Liver (tissue), 9 donors: ENCODE measurements around the gene CUL2. TPM values are rescaled to one million over a fixed set of nuclear protein-coding genes. Genes with fewer than 3 reads are reported as not detected.

Source experiments
- DNase-seq: peaks from one replicate; pipeline ENCODE4 v3.0.0-alpha.2; 2017; ENCODE audit warnings: low spot score
- H3K27ac ChIP-seq, 2 donors: one replicate each; pipeline ENCODE4 v1.7.0; 2013; ENCODE audit warnings: inconsistent platforms in 2 of 2, low read length in 2 of 2, control low read depth in 1 of 2, low read depth in 1 of 2, mild to moderate bottlenecking in 1 of 2
- H3K27me3 ChIP-seq, 4 donors: one replicate each; pipeline versions ENCODE4 v1.6.1 to v1.7.0; 2013; ENCODE audit warnings: low read length in 3 of 4, inconsistent platforms in 1 of 4, mild to moderate bottlenecking in 1 of 4, moderate library complexity in 1 of 4; ENCODE audit not compliant: control insufficient read depth in 4 of 4, insufficient read depth in 4 of 4
- H3K36me3 ChIP-seq, 4 donors: one replicate each; pipeline versions ENCODE4 v1.6.1 to v1.7.0; 2013; ENCODE audit warnings: low read length in 3 of 4, mild to moderate bottlenecking in 3 of 4, low read depth in 1 of 4, moderate library complexity in 1 of 4; ENCODE audit not compliant: control insufficient read depth in 4 of 4, insufficient read depth in 3 of 4
- H3K4me1 ChIP-seq, 4 donors: one replicate each; pipeline versions ENCODE4 v1.6.1 to v1.7.0; 2013; ENCODE audit warnings: low read length in 3 of 4, mild to moderate bottlenecking in 3 of 4, moderate library complexity in 1 of 4; ENCODE audit not compliant: control insufficient read depth in 4 of 4, insufficient read depth in 4 of 4
- H3K4me3 ChIP-seq, 3 donors: one replicate each; pipeline versions ENCODE4 v1.6.1 to v1.7.0; 2013; ENCODE audit warnings: low read length in 3 of 3, control low read depth in 1 of 3, low read depth in 1 of 3, mild to moderate bottlenecking in 1 of 3
- H3K9ac ChIP-seq, 2 donors: one replicate each; pipeline ENCODE4 v1.7.0; 2013; ENCODE audit warnings: low read length in 2 of 2, mild to moderate bottlenecking in 2 of 2, moderate library complexity in 2 of 2, control low read depth in 1 of 2, low read depth in 1 of 2
- H3K9me3 ChIP-seq, 4 donors: one replicate each; pipeline versions ENCODE4 v1.6.1 to v1.7.0; 2013; ENCODE audit warnings: low read length in 3 of 4; ENCODE audit not compliant: control insufficient read depth in 4 of 4
- ATF3 ChIP-seq: IDR thresholded peaks from 2 replicates; pipeline ENCODE4 v1.6.1; 2016; ENCODE audit warnings: antibody characterized with exemption
- CTCF ChIP-seq: fragments of 150-350 bp; IDR thresholded peaks from 2 replicates; pipeline ENCODE4 v1.5.1; 2017; ENCODE audit warnings: improper control_type of control experiment, low read depth, low read length; ENCODE audit not compliant: missing input control
- EGR1 ChIP-seq, 2 donors: IDR thresholded peaks; 2 replicates each; pipeline ENCODE4 v1.6.1; 2016 to 2018; ENCODE audit warnings: antibody characterized with exemption in 2 of 2, low read depth in 2 of 2
- FOXA1 ChIP-seq: IDR thresholded peaks from 2 replicates; pipeline ENCODE4 v1.6.1; 2016; ENCODE audit warnings: antibody characterized with exemption
- FOXA2 ChIP-seq: IDR thresholded peaks from 2 replicates; pipeline ENCODE4 v1.6.1; 2016; ENCODE audit warnings: antibody characterized with exemption
- GABPA ChIP-seq, 2 donors: IDR thresholded peaks in 1 of 2; conservative IDR thresholded peaks in 1 of 2; 2 replicates each; pipeline ENCODE4 v1.6.1; 2016; ENCODE audit warnings: antibody characterized with exemption in 2 of 2, mild to moderate bottlenecking in 1 of 2, moderate library complexity in 1 of 2
- HNF4A ChIP-seq, 2 donors: conservative IDR thresholded peaks; 2 replicates each; pipeline ENCODE4 v1.6.1; 2016; ENCODE audit warnings: antibody characterized with exemption in 2 of 2, mild to moderate bottlenecking in 2 of 2
- HNF4G ChIP-seq: IDR thresholded peaks from 2 replicates; pipeline ENCODE4 v1.6.1; 2016; ENCODE audit warnings: antibody characterized with exemption
- JUND ChIP-seq, 2 donors: IDR thresholded peaks; 2 replicates each; pipeline ENCODE4 v1.6.1; 2016; ENCODE audit warnings: antibody characterized with exemption in 2 of 2
- NR2F2 ChIP-seq: IDR thresholded peaks from 2 replicates; pipeline ENCODE4 v1.6.1; 2016; ENCODE audit warnings: antibody characterized with exemption
- RAD21 ChIP-seq, 2 donors: IDR thresholded peaks; 2 replicates each; pipeline ENCODE4 v1.6.1; 2016; ENCODE audit warnings: antibody characterized with exemption in 2 of 2, mild to moderate bottlenecking in 2 of 2
- RXRA ChIP-seq, 2 donors: IDR thresholded peaks; 2 replicates each; pipeline ENCODE4 v1.6.1; 2017 to 2018; ENCODE audit warnings: antibody characterized with exemption in 2 of 2, mild to moderate bottlenecking in 1 of 2
- SP1 ChIP-seq: IDR thresholded peaks from 2 replicates; pipeline ENCODE4 v1.6.1; 2018; ENCODE audit warnings: antibody characterized with exemption, mild to moderate bottlenecking
- TAF1 ChIP-seq: conservative IDR thresholded peaks from 2 replicates; pipeline ENCODE4 v1.6.1; 2016; ENCODE audit warnings: antibody characterized with exemption, mild to moderate bottlenecking
- YY1 ChIP-seq: IDR thresholded peaks from 2 replicates; pipeline ENCODE4 v1.6.1; 2016; ENCODE audit warnings: antibody characterized with exemption, mild to moderate bottlenecking
- WGBS: extraction: QIAGEN DNeasy Blood & Tissue Kit; methylation state at CpG from one replicate; pipeline ENCODE4 v1.1.7; 2013; 5-methylcytosine and 5-hydroxymethylcytosine counted together
- polyA plus RNA-seq, 2 donors: library from polyadenylated mRNA; stranded (reverse) in 1 of 2; unstranded in 1 of 2; fragments of 200-250 nt in 1 of 2; fragments of >200 nt in 1 of 2; fragmentation: Nextera tagmentation in 1 of 2; extraction: Ambion mirVana in 1 of 2; gene quantifications; one replicate each; pipeline versions ENCODE4 v1.2.1 to v1.2.3, GENCODE V29; 2013 to 2015
- total RNA-seq, 2 donors: library from RNA; depleted of rRNA; stranded (reverse); fragments of >200 nt; gene quantifications; one replicate each; pipeline ENCODE4 v1.2.3, GENCODE V29; 2014
- TF ChIP-seq, protein P1 (sequence below): IDR thresholded peaks from 2 replicates; pipeline ENCODE4 v1.6.1; 2016; ENCODE audit warnings: antibody characterized with exemption, mild to moderate bottlenecking
- TF ChIP-seq, protein P2 (sequence below): IDR thresholded peaks from 2 replicates; pipeline ENCODE4 v1.6.1; 2016; ENCODE audit warnings: antibody characterized with exemption
- TF ChIP-seq, protein P3 (sequence below): IDR thresholded peaks from 2 replicates; pipeline ENCODE4 v1.6.1; 2016; ENCODE audit warnings: antibody characterized with exemption
- donor health status: healthy.
- donor health status: healthy.
- donor health status: healthy.
- donor health status: healthy.
- donor health status: healthy.

The CUL2 gene
- total and polyA plus RNA-seq, 4 donors: 8.6 to 14.1 (median 12.1) TPM

GRCh38 chr10:35020481-35020880, 69.7 kb downstream of the CUL2 start:
- no peak for DNase-seq
- H3K36me3 ChIP-seq: peaks cover 3 to 28% (median 22%) of the 10 kb centered on the region in 4 donors
- H3K27me3 ChIP-seq: no peaks in the 10 kb centered on the region

More at GRCh38 chr10:35020481-35020880, 69.7 kb downstream of the CUL2 start:
- Histone ChIP-seq H3K9ac (no peak overlapping the region), H3K4me1 (no peaks in the 10 kb centered on the region), H3K27ac (no peak overlapping the region), H3K4me3 (no peak overlapping the region), H3K9me3 (no peaks in the 10 kb centered on the region)
- TF ChIP-seq, protein P1, sequence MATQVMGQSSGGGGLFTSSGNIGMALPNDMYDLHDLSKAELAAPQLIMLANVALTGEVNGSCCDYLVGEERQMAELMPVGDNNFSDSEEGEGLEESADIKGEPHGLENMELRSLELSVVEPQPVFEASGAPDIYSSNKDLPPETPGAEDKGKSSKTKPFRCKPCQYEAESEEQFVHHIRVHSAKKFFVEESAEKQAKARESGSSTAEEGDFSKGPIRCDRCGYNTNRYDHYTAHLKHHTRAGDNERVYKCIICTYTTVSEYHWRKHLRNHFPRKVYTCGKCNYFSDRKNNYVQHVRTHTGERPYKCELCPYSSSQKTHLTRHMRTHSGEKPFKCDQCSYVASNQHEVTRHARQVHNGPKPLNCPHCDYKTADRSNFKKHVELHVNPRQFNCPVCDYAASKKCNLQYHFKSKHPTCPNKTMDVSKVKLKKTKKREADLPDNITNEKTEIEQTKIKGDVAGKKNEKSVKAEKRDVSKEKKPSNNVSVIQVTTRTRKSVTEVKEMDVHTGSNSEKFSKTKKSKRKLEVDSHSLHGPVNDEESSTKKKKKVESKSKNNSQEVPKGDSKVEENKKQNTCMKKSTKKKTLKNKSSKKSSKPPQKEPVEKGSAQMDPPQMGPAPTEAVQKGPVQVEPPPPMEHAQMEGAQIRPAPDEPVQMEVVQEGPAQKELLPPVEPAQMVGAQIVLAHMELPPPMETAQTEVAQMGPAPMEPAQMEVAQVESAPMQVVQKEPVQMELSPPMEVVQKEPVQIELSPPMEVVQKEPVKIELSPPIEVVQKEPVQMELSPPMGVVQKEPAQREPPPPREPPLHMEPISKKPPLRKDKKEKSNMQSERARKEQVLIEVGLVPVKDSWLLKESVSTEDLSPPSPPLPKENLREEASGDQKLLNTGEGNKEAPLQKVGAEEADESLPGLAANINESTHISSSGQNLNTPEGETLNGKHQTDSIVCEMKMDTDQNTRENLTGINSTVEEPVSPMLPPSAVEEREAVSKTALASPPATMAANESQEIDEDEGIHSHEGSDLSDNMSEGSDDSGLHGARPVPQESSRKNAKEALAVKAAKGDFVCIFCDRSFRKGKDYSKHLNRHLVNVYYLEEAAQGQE: no peak
- TF ChIP-seq SP1 (no peak), TAF1 (no peak), EGR1 (IDR thresholded peaks at IDR 0.05; ENCODE audit: low read depth in 2 of 2) (no peak), YY1 (no peak), RAD21 (IDR thresholded peaks at IDR 0.05) (no peak), FOXA2 (no peak), ATF3 (no peak), JUND (IDR thresholded peaks at IDR 0.05) (no peak), RXRA (IDR thresholded peaks at IDR 0.05) (no peak), FOXA1 (no peak), HNF4G (no peak), HNF4A (conservative IDR thresholded peaks at IDR 0.05) (no peak), CTCF (no peak), GABPA (IDR thresholded peaks at IDR 0.05 in 1 of 2, conservative IDR thresholded peaks at IDR 0.05 in 1 of 2) (no peak), NR2F2 (no peak)
- TF ChIP-seq, protein P2, sequence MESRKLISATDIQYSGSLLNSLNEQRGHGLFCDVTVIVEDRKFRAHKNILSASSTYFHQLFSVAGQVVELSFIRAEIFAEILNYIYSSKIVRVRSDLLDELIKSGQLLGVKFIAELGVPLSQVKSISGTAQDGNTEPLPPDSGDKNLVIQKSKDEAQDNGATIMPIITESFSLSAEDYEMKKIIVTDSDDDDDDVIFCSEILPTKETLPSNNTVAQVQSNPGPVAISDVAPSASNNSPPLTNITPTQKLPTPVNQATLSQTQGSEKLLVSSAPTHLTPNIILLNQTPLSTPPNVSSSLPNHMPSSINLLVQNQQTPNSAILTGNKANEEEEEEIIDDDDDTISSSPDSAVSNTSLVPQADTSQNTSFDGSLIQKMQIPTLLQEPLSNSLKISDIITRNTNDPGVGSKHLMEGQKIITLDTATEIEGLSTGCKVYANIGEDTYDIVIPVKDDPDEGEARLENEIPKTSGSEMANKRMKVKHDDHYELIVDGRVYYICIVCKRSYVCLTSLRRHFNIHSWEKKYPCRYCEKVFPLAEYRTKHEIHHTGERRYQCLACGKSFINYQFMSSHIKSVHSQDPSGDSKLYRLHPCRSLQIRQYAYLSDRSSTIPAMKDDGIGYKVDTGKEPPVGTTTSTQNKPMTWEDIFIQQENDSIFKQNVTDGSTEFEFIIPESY: no peak
- TF ChIP-seq, protein P3, sequence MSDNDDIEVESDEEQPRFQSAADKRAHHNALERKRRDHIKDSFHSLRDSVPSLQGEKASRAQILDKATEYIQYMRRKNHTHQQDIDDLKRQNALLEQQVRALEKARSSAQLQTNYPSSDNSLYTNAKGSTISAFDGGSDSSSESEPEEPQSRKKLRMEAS: no peak
- WGBS: 81% methylated on average over 2 of the region's 2 CpGs
